PC-3 (cell line): ENCODE data around the gene DDX24.

Experiments
- CTCF ChIP-seq: fragments of 300-600 bp; sonication (generic); conservative IDR thresholded peaks from 2 replicates; pipeline ENCODE4 v1.5.1; 2017; ENCODE audit warnings: antibody characterized with exemption, low read depth, mild to moderate bottlenecking, low read length
- EZH2 ChIP-seq: fragments of 300-600 bp; sonication (generic); IDR thresholded peaks from one replicate; pipeline ENCODE4 v1.6.1; 2017; ENCODE audit warnings: antibody characterized with exemption, mild to moderate bottlenecking, low read length; ENCODE audit not compliant: unreplicated experiment
- EZH2phosphoT487 ChIP-seq: fragments of 300-600 bp; sonication (generic); IDR thresholded peaks from 2 replicates; pipeline ENCODE4 v1.6.1; 2018; ENCODE audit warnings: mild to moderate bottlenecking, antibody characterized with exemption, low read length, borderline replicate concordance

DNA sequence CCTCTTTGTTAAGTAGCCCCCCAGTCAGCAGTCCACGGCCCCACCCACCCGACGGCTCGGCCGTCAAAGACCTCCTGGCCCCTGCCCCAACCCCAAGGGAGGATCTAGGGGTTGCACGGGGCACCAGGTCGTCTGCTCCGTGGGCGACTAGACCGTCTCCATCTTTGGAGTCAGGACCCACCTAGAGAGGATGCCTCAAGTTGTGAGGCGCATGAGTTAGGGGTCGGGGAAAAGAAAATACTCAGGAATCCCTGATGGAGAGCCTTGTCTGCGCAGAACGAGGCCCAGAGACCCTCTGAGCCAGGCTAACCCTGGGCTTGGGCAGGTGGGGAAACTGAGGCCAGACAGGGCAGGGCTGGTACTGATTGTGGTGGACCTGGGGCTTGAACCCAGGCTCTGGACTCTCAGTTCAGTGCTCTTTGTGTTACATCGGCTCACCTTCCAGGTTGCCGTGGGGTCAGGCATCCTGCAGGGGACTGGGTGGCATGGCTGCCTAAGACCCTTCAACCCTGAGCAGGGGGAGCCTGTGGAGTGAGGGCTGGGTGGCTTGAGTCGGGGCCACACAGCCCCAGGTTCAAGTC is 54.0 kb downstream of the DDX24 start:
- TF ChIP-seq CTCF (no peak), EZH2 (no peak), EZH2phosphoT487 (no peak)
